GM23248 (cell line): ENCODE results near the gene PLCB1. TPM values are rescaled to one million over a fixed set of nuclear protein-coding genes. Genes with fewer than 3 reads are reported as not detected.

Experiments used
- DNase-seq: peaks from one replicate; pipeline ENCODE4 v3.0.0-alpha.2; 2015
- H2AFZ ChIP-seq: fragments of 200-600 bp; sonication (generic); 2 replicates; pipeline ENCODE4 v1.6.1; 2016; ENCODE audit warnings: antibody characterized with exemption
- H3F3A ChIP-seq: fragments of 200-600 bp; sonication (generic); 2 replicates; pipeline ENCODE4 v1.6.1; 2016; ENCODE audit warnings: mild to moderate bottlenecking, antibody characterized with exemption, mixed run types; ENCODE audit not compliant: insufficient read depth
- H3K27ac ChIP-seq: fragments of 200-600 bp; sonication (generic); 2 replicates; pipeline ENCODE4 v1.5.1; 2016; ENCODE audit warnings: mild to moderate bottlenecking
- H3K27me3 ChIP-seq: fragments of 200-600 bp; sonication (generic); replicated peaks from 2 replicates; pipeline ENCODE4 v1.6.1; 2016; ENCODE audit warnings: mild to moderate bottlenecking; ENCODE audit not compliant: insufficient read depth
- H3K36me3 ChIP-seq: fragments of 200-600 bp; sonication (generic); 2 replicates; pipeline ENCODE4 v1.6.1; 2016; ENCODE audit warnings: low read depth, mild to moderate bottlenecking
- H3K4me1 ChIP-seq: fragments of 200-600 bp; sonication (generic); 2 replicates; pipeline ENCODE4 v1.6.1; 2016; ENCODE audit warnings: mild to moderate bottlenecking; ENCODE audit not compliant: insufficient read depth
- H3K4me2 ChIP-seq: fragments of 200-600 bp; sonication (generic); one replicate; pipeline ENCODE4 v1.6.1; 2016; ENCODE audit warnings: mild to moderate bottlenecking; ENCODE audit not compliant: unreplicated experiment
- H3K4me3 ChIP-seq: fragments of 200-600 bp; sonication (generic); 2 replicates; pipeline ENCODE4 v1.5.1; 2016; ENCODE audit warnings: mild to moderate bottlenecking
- H3K79me2 ChIP-seq: fragments of 200-600 bp; sonication (generic); 2 replicates; pipeline ENCODE4 v1.6.1; 2016; ENCODE audit warnings: mild to moderate bottlenecking; ENCODE audit not compliant: insufficient read depth
- H3K9ac ChIP-seq: fragments of 200-600 bp; sonication (generic); 2 replicates; pipeline ENCODE4 v1.6.1; 2016; ENCODE audit warnings: mild to moderate bottlenecking
- H3K9me2 ChIP-seq: fragments of 200-600 bp; sonication (generic); 2 replicates; pipeline ENCODE4 v1.6.1; 2016; ENCODE audit warnings: mixed run types, mild to moderate bottlenecking, moderate library complexity; ENCODE audit not compliant: insufficient read depth
- H3K9me3 ChIP-seq: fragments of 200-600 bp; sonication (generic); one replicate; pipeline ENCODE4 v1.6.1; 2017; ENCODE audit warnings: low read depth
- H4K20me1 ChIP-seq: fragments of 200-600 bp; sonication (generic); 2 replicates; pipeline ENCODE4 v1.6.0; 2016; ENCODE audit not compliant: insufficient read depth
- EZH2 ChIP-seq: fragments of 200-600 bp; sonication (generic); IDR thresholded peaks from 2 replicates; pipeline ENCODE4 v1.6.1; 2018; ENCODE audit warnings: antibody characterized with exemption, mild to moderate bottlenecking; ENCODE audit not compliant: insufficient read depth, poor library complexity, severe bottlenecking
- EZH2phosphoT487 ChIP-seq: fragments of 200-600 bp; sonication (generic); IDR thresholded peaks from 2 replicates; pipeline ENCODE4 v1.6.1; 2018; ENCODE audit warnings: antibody characterized with exemption, moderate library complexity, mild to moderate bottlenecking, low read depth; ENCODE audit not compliant: insufficient read depth
- WGBS, 2 experiments: methylation state at CpG; one replicate each; pipeline ENCODE4 v1.1.6; 2015 to 2017; ENCODE audit warnings: low lambda C conversion rate in 2 of 2, low coverage in 1 of 2; ENCODE audit errors: missing lambda C conversion rate in 2 of 2; 5-methylcytosine and 5-hydroxymethylcytosine counted together
- in situ Hi-C: fragments of 300-500 bp; cut with MboI; formaldehyde crosslinking; loops from 2 replicates; pipeline ENCODE4 v1.15.0; 2020
- polyA plus RNA-seq: library from polyadenylated mRNA; unstranded; fragments of >200 nt; fragmentation: Nextera tagmentation; extraction: Ambion mirVana; gene quantifications from 2 replicates; pipeline ENCODE4 v1.2.1, GENCODE V29; 2016
- total RNA-seq: library from RNA; depleted of rRNA; stranded (reverse); fragments of >200 nt; shearing (Covaris generic); gene quantifications from 2 replicates; pipeline ENCODE4 v1.2.3, GENCODE V29; 2014

PLCB1 gene
- total and polyA plus RNA-seq, 2 experiments from 2014 or later: 3.7 to 12.8 TPM

DNA sequence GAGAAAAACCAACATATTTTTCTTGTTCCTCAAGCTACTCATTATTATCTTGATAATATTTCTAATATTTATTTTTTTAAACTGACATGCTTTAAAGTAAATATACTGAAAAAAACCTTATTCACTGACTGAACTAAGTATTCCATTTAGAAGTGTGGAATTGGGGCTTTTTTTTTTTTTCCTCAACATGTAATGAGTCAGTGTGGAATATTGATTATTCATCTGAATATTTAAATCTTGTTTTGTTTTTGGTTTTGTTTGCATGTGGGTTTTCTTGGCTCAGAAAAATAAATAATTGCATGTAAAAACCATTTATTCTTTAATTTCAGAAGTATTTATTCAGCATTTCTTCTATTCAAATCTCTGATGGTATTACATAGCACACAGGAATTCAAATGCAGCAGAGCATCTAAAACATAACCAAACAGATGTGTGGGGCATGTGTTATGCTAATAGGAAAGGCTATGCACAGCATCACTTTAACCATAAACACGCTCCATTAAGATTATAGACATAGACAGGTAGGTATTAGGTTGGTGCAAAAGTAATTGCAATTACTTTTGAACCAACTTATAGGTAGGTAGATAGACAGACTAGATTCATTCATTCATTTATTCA, 166.5 kb downstream of the PLCB1 start:
- WGBS, 2 experiments: 100% methylated on average over 1 of the region's 1 CpG
- Histone ChIP-seq H3K79me2 (no peaks in the 10 kb centered on the region), H3K9me2 (no peaks in the 10 kb centered on the region)

DNA sequence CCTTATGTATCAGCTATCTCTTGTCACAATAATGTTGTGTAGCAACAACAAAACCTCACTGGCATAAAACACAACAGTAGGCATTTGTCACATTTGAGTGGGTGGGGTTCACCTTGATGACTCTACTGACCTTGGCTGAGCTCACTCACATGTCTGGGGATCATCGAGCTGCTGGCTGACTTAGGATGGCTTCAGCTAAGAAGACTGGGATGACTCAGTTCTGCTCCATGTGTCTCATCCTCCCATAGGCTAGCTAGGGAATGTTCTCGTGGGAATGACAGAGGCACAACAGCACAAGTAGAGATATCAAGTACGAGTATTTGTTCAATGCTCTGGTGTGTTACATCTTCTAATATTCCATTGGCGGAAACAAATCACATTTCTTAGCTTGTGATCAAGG, 167.9 kb downstream of the PLCB1 start:
- H3K9ac ChIP-seq: no peak overlapping the region
- no peak for TF ChIP-seq EZH2phosphoT487
- TF ChIP-seq EZH2: no peak
- H3K4me1 ChIP-seq: no peaks in the 10 kb centered on the region
- DNase-seq: peak; percentile 74
- no peaks in the 10 kb centered on the region for H3K27me3 ChIP-seq
- 48 to 53% methylated on average over 4 of the region's 4 CpGs for WGBS, 2 experiments
- H3K4me3 ChIP-seq: no peak overlapping the region
- no peaks in the 10 kb centered on the region for H3K9me3 ChIP-seq
- no peaks in the 10 kb centered on the region for H3K36me3 ChIP-seq
- no peaks in the 10 kb centered on the region for H3K79me2 ChIP-seq
- no peaks in the 10 kb centered on the region for H3F3A ChIP-seq
- no peaks in the 10 kb centered on the region for H3K9me2 ChIP-seq
- in situ Hi-C loops: no loop called here
- no peak overlapping the region for H3K4me2 ChIP-seq
- no peak overlapping the region for H3K27ac ChIP-seq
- no peak overlapping the region for H2AFZ ChIP-seq
- H4K20me1 ChIP-seq: no peaks in the 10 kb centered on the region

More for the DNA sequence above, 166.5 kb downstream of the PLCB1 start:
- H3K4me3 ChIP-seq: no peak overlapping the region
- H3K9ac ChIP-seq: no peak overlapping the region
- H2AFZ ChIP-seq: no peak overlapping the region
- TF ChIP-seq EZH2phosphoT487 (no peak), EZH2 (no peak)
- H4K20me1 ChIP-seq: no peaks in the 10 kb centered on the region
- no peak for DNase-seq
- H3K36me3 ChIP-seq: no peaks in the 10 kb centered on the region
- no peak overlapping the region for H3K4me2 ChIP-seq
- no peaks in the 10 kb centered on the region for H3K9me3 ChIP-seq
- H3F3A ChIP-seq: no peaks in the 10 kb centered on the region
- no peaks in the 10 kb centered on the region for H3K4me1 ChIP-seq
- no peaks in the 10 kb centered on the region for H3K27me3 ChIP-seq
- no peak overlapping the region for H3K27ac ChIP-seq
- in situ Hi-C loops: no loop called here

DNA sequence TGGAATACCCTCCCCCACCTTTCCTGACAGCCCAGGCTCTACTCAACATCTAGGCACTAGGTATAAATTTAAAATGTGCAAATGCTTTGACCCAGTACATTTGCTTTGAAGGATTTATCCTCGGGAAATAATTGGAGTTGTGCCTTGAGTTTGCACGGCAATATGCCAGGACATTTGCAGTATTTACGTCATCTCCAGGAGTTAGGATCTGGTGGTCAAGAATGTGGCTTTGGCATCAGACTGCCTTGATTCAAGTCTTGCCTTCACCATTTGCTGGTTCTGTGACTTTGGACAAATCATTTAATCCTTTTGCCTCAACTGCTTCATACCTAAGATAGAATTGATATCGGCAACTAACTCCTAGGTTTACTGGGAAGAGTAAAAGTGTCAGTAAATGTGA, 169.6 kb downstream of the PLCB1 start:
- no peak for DNase-seq
- Histone ChIP-seq H3K9ac (no peak overlapping the region), H3K9me3 (no peaks in the 10 kb centered on the region), H3K4me2 (no peak overlapping the region), H4K20me1 (no peaks in the 10 kb centered on the region), H3F3A (no peaks in the 10 kb centered on the region), H3K4me1 (no peaks in the 10 kb centered on the region), H3K79me2 (no peaks in the 10 kb centered on the region), H2AFZ (no peak overlapping the region), H3K4me3 (no peak overlapping the region), H3K27ac (no peak overlapping the region), H3K27me3 (no peaks in the 10 kb centered on the region), H3K9me2 (no peaks in the 10 kb centered on the region), H3K36me3 (no peaks in the 10 kb centered on the region)
- TF ChIP-seq EZH2phosphoT487 (no peak), EZH2 (no peak)
- WGBS, 2 experiments: 97% methylated on average over 4 of the region's 4 CpGs
- in situ Hi-C loops: no loop called here

DNA sequence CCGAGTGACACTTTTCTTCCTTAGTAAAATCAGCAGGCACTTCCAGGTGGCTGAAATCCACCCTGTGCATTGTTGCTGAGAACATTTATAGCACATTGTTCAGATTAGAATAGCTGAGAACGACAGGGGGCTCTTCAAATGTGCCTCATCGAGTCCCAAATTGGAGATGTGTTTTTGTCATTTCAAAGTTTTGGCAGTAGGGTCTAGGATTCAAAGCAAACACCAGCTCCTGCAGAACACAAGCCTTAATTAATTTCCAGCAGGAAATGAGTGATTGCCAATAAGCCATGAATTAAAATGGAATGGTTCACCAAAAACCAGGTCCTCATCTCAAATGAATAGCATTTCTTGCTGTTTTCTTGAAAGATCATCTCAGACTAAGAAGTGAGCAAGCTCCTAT, 171.6 kb downstream of the PLCB1 start:
- no peaks in the 10 kb centered on the region for H3K9me2 ChIP-seq
- no peak for TF ChIP-seq EZH2
- no peak overlapping the region for H3K4me2 ChIP-seq
- H3K4me1 ChIP-seq: no peaks in the 10 kb centered on the region
- in situ Hi-C loops: no loop called here
- DNase-seq: no peak
- H3K9ac ChIP-seq: no peak overlapping the region
- no peak overlapping the region for H2AFZ ChIP-seq
- no peak overlapping the region for H3K27ac ChIP-seq
- H3K9me3 ChIP-seq: no peaks in the 10 kb centered on the region
- H3K79me2 ChIP-seq: no peaks in the 10 kb centered on the region
- no peaks in the 10 kb centered on the region for H3F3A ChIP-seq
- no peak overlapping the region for H3K4me3 ChIP-seq
- no peaks in the 10 kb centered on the region for H3K27me3 ChIP-seq
- WGBS, 2 experiments: 28 to 31% methylated on average over 3 of the region's 3 CpGs
- H4K20me1 ChIP-seq: no peaks in the 10 kb centered on the region
- H3K36me3 ChIP-seq: no peaks in the 10 kb centered on the region
